ENCODE results near the gene PFN4. TPM values are rescaled to one million over a fixed set of nuclear protein-coding genes. Genes with fewer than 3 reads are reported as not detected.

PFN4 gene
- total and polyA plus RNA-seq, 9 of the 15 experiments (the other 6 are each of a cell fraction or from before 2014, with no cell fraction given), result 0.07 to 0.54 (median 0.31) TPM; not detected in 2

GRCh38 chr2:24123195-24123921, at the start of gene PFN4, which contains the start of gene FAM228B (continued):
- TF ChIP-seq POLR3A (IDR thresholded peaks at IDR 0.05; ENCODE audit: borderline replicate concordance, extremely low read depth, insufficient read depth, insufficient read length), result no peak
- TF ChIP-seq RBBP5 (IDR thresholded peaks at IDR 0.05; ENCODE audit: borderline replicate concordance, insufficient read depth, low read length, poor library complexity, severe bottlenecking), result peak; percentile 89
- no peak for TF ChIP-seq KDM2B (CRISPR knock-in tag; IDR thresholded peaks at IDR 0.05)
- peak; percentile 86 for TF ChIP-seq GTF2E2 (tag; IDR thresholded peaks at IDR 0.05)
- TF ChIP-seq, protein P1, sequence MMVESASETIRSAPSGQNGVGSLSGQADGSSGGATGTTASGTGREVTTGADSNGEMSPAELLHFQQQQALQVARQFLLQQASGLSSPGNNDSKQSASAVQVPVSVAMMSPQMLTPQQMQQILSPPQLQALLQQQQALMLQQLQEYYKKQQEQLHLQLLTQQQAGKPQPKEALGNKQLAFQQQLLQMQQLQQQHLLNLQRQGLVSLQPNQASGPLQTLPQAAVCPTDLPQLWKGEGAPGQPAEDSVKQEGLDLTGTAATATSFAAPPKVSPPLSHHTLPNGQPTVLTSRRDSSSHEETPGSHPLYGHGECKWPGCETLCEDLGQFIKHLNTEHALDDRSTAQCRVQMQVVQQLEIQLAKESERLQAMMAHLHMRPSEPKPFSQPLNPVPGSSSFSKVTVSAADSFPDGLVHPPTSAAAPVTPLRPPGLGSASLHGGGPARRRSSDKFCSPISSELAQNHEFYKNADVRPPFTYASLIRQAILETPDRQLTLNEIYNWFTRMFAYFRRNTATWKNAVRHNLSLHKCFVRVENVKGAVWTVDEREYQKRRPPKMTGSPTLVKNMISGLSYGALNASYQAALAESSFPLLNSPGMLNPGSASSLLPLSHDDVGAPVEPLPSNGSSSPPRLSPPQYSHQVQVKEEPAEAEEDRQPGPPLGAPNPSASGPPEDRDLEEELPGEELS (CRISPR knock-in tag; IDR thresholded peaks at IDR 0.05; ENCODE audit: borderline replicate concordance), result no peak
- TF ChIP-seq POLR3G (IDR thresholded peaks at IDR 0.05; ENCODE audit: extremely low read depth, insufficient read length, insufficient replicate concordance), result no peak
- TF ChIP-seq SRSF9 (IDR thresholded peaks at IDR 0.05; ENCODE audit: borderline replicate concordance, low read depth, low read length), result no peak
- TF ChIP-seq RBM22 (IDR thresholded peaks at IDR 0.05; ENCODE audit: low read depth, low read length, poor library complexity, severe bottlenecking), result no peak
- TF ChIP-seq ERF (CRISPR knock-in tag; IDR thresholded peaks at IDR 0.05), result no peak; the same call in 1 of the 2 replicates
- TF ChIP-seq RB1 (IDR thresholded peaks at IDR 0.05; ENCODE audit: low read depth), result peak; percentile 68
- no peak for TF ChIP-seq LARP7 (IDR thresholded peaks at IDR 0.05)
- peak; percentile 27 for TF ChIP-seq TBP (optimal IDR thresholded peaks at IDR 0.05; ENCODE audit: low read depth, low read length)
- no peak for TF ChIP-seq NR2C1 (IDR thresholded peaks at IDR 0.05)
- no peak for TF ChIP-seq NR2C1 (tag; IDR thresholded peaks at IDR 0.05)
- TF ChIP-seq CBX2 (IDR thresholded peaks at IDR 0.05; ENCODE audit: insufficient read depth, low read length, poor library complexity, severe bottlenecking), result no peak
- no peak for TF ChIP-seq MIER1 (IDR thresholded peaks at IDR 0.05; ENCODE audit: low read depth)
- TF ChIP-seq, protein P2, sequence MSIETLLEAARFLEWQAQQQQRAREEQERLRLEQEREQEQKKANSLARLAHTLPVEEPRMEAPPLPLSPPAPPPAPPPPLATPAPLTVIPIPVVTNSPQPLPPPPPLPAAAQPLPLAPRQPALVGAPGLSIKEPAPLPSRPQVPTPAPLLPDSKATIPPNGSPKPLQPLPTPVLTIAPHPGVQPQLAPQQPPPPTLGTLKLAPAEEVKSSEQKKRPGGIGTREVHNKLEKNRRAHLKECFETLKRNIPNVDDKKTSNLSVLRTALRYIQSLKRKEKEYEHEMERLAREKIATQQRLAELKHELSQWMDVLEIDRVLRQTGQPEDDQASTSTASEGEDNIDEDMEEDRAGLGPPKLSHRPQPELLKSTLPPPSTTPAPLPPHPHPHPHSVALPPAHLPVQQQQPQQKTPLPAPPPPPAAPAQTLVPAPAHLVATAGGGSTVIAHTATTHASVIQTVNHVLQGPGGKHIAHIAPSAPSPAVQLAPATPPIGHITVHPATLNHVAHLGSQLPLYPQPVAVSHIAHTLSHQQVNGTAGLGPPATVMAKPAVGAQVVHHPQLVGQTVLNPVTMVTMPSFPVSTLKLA (conservative IDR thresholded peaks at IDR 0.05), result peak; percentile 21 to 63; a peak in 2 of 4 replicates
- TF ChIP-seq FOXJ2 (tag; IDR thresholded peaks at IDR 0.05), result no peak
- TF ChIP-seq, protein P3, sequence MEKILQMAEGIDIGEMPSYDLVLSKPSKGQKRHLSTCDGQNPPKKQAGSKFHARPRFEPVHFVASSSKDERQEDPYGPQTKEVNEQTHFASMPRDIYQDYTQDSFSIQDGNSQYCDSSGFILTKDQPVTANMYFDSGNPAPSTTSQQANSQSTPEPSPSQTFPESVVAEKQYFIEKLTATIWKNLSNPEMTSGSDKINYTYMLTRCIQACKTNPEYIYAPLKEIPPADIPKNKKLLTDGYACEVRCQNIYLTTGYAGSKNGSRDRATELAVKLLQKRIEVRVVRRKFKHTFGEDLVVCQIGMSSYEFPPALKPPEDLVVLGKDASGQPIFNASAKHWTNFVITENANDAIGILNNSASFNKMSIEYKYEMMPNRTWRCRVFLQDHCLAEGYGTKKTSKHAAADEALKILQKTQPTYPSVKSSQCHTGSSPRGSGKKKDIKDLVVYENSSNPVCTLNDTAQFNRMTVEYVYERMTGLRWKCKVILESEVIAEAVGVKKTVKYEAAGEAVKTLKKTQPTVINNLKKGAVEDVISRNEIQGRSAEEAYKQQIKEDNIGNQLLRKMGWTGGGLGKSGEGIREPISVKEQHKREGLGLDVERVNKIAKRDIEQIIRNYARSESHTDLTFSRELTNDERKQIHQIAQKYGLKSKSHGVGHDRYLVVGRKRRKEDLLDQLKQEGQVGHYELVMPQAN (IDR thresholded peaks at IDR 0.05; ENCODE audit: borderline replicate concordance), result no peak
- TF ChIP-seq TARDBP (IDR thresholded peaks at IDR 0.05), result 0 out of 2 replicates have a peak, but pooled peaks have one; percentile 72
- no peak for TF ChIP-seq PCBP1 (IDR thresholded peaks at IDR 0.05; ENCODE audit: low read depth, low read length, poor library complexity, severe bottlenecking)
- no peak for TF ChIP-seq MECOM (CRISPR knock-in tag; IDR thresholded peaks at IDR 0.05)
- TF ChIP-seq XRCC3 (IDR thresholded peaks at IDR 0.05), result no peak
- no peak for TF ChIP-seq SREBF1 (IDR thresholded peaks at IDR 0.05; ENCODE audit: borderline replicate concordance, low read depth, low read length)
